GM15510 (cell line): Measurements from ENCODE around the gene BCL2L15.

ENCODE experiments used
- POLR2A ChIP-seq: IDR thresholded peaks from 3 replicates; pipeline ENCODE4 v1.6.1; 2011; ENCODE audit warnings: borderline replicate concordance; ENCODE audit not compliant: insufficient read length; ENCODE audit errors: extremely low read depth

Gene BCL2L15

GRCh38 chr1:113918243-113918642 lies 30.9 kb upstream of the BCL2L15 start:
- TF ChIP-seq POLR2A = no peak

GRCh38 chr1:113917400-113918082 lies 30.2 kb upstream of the BCL2L15 start:
- TF ChIP-seq POLR2A = no peak

GRCh38 chr1:113916974-113917373 lies 29.6 kb upstream of the BCL2L15 start:
- TF ChIP-seq POLR2A = no peak

GRCh38 chr1:113913887-113914664 lies 26.7 kb upstream of the BCL2L15 start:
- TF ChIP-seq POLR2A = no peak

GRCh38 chr1:113913312-113913668 lies 25.9 kb upstream of the BCL2L15 start:
- TF ChIP-seq POLR2A = no peak

- TF ChIP-seq POLR2A = no peak
Measured at GRCh38 chr1:113912594-113913311, 25.4 kb upstream of the BCL2L15 start.

GRCh38 chr1:113905435-113905861 lies 18.1 kb upstream of the BCL2L15 start:
- no peak for TF ChIP-seq POLR2A

- TF ChIP-seq POLR2A = peak; percentile 79
Measured at GRCh38 chr1:113904674-113905434, 17.5 kb upstream of the BCL2L15 start, which contains the start of the genes AP4B1 and DCLRE1B. Gene AP4B1, minus strand, starts transcription at chr1:113904799. Its CDS starts 82 bp downstream, at chr1:113904717. Gene DCLRE1B, plus strand, starts transcription at chr1:113905326. Its CDS starts 261 bp downstream, at chr1:113905587.

GRCh38 chr1:113904293-113904673 lies 16.9 kb upstream of the BCL2L15 start:
- no peak for TF ChIP-seq POLR2A

GRCh38 chr1:113903501-113904292 lies 16.3 kb upstream of the BCL2L15 start:
- TF ChIP-seq POLR2A = no peak

- no peak for TF ChIP-seq POLR2A
Measured at GRCh38 chr1:113901191-113901590, 13.8 kb upstream of the BCL2L15 start.

- TF ChIP-seq POLR2A = no peak
Measured at GRCh38 chr1:113899111-113899510, 11.7 kb upstream of the BCL2L15 start.

GRCh38 chr1:113898241-113898814 lies 10.9 kb upstream of the BCL2L15 start:
- no peak for TF ChIP-seq POLR2A
